Kidney (tissue), 14 donors: ENCODE data around the gene IFNB1. TPM values are rescaled to one million over a fixed set of nuclear protein-coding genes. Genes with fewer than 3 reads are reported as not detected.

ENCODE experiments used
- DNase-seq, 5 donors: peaks; one replicate each; pipeline ENCODE4 v3.0.0-alpha.2; 2013 to 2020
- FAIRE-seq: peaks from 2 replicates; lab custom pipeline; 2012; peaks lifted over from hg19 to GRCh38; lab: Jason Lieb, UNC
- H3K27ac ChIP-seq, 2 donors: one replicate each; pipeline ENCODE4 v1.7.0; 2013; ENCODE audit warnings: low read depth in 2 of 2, low read length in 2 of 2, inconsistent platforms in 1 of 2
- H3K27me3 ChIP-seq: one replicate; pipeline ENCODE4 v1.7.1; 2013; ENCODE audit warnings: low read length, inconsistent platforms; ENCODE audit not compliant: control insufficient read depth, insufficient read depth
- H3K36me3 ChIP-seq, 3 donors: one replicate each; pipeline versions ENCODE4 v1.7.0 to v1.7.1; 2013; ENCODE audit warnings: low read length in 3 of 3, control low read depth in 1 of 3, inconsistent platforms in 1 of 3; ENCODE audit not compliant: insufficient read depth in 3 of 3, control insufficient read depth in 2 of 3
- H3K4me1 ChIP-seq, 3 donors: one replicate each; pipeline versions ENCODE4 v1.7.0 to v1.7.1; 2013; ENCODE audit warnings: low read length in 3 of 3, inconsistent platforms in 1 of 3, low read depth in 1 of 3; ENCODE audit not compliant: control insufficient read depth in 2 of 3, insufficient read depth in 2 of 3
- H3K4me3 ChIP-seq, 3 donors: one replicate each; pipeline versions ENCODE4 v1.7.0 to v1.8.1; 2013; ENCODE audit warnings: low read length in 3 of 3, control low read depth in 1 of 3, inconsistent platforms in 1 of 3
- H3K9ac ChIP-seq, 3 donors: one replicate each; pipeline versions ENCODE4 v1.7.0 to v1.7.1; 2013; ENCODE audit warnings: low read length in 3 of 3, control low read depth in 1 of 3, inconsistent platforms in 1 of 3
- H3K9me3 ChIP-seq, 3 donors: one replicate each; pipeline versions ENCODE4 v1.7.0 to v1.7.1; 2013; ENCODE audit warnings: low read length in 3 of 3, control low read depth in 1 of 3, inconsistent platforms in 1 of 3; ENCODE audit not compliant: control insufficient read depth in 2 of 3, insufficient read depth in 1 of 3
- intact Hi-C: fragments of 100-400 bp; cut with DNase I; formaldehyde crosslinking; loops from one replicate; pipeline ENCODE4 v1.11.1; 2022
- polyA plus RNA-seq: library from polyadenylated mRNA; stranded (reverse); fragments of 350-450 nt; fragmentation: Illumina TruSeq; extraction: RNeasy Lipid Tissue Mini Kit (QIAGEN cat#74804); gene quantifications from one replicate; pipeline ENCODE4 v1.2.3, GENCODE V29; 2014; ENCODE audit warnings: low read depth, low replicate concordance; ENCODE audit not compliant: insufficient read depth
- total RNA-seq: library from RNA; stranded (reverse); fragmentation: NEBNext Ultra II Directional; extraction: Animal tissue kit (Norgen Biotek cat#: 25700); gene quantifications from one replicate; pipeline ENCODE4 v1.2.1, GENCODE V29; 2021
- TF ChIP-seq, protein P1 (sequence below): IDR thresholded peaks from 3 replicates; pipeline ENCODE4 v1.5.1; 2012; ENCODE audit warnings: mild to moderate bottlenecking, moderate library complexity, borderline replicate concordance; ENCODE audit not compliant: insufficient read depth; ENCODE audit errors: extremely low read depth
- donor health status: control.
- donor health status: control.
- donor health status: control.
- donor health status: control.
- donor health status: control.
- donor health status: DM: yes; HTN: yes; CAD: no.
- donor health status: Normal renal cell carcinoma (clear cell type).

Gene IFNB1
- total and polyA plus RNA-seq, 2 donors from 2014 or later: not detected

DNA sequence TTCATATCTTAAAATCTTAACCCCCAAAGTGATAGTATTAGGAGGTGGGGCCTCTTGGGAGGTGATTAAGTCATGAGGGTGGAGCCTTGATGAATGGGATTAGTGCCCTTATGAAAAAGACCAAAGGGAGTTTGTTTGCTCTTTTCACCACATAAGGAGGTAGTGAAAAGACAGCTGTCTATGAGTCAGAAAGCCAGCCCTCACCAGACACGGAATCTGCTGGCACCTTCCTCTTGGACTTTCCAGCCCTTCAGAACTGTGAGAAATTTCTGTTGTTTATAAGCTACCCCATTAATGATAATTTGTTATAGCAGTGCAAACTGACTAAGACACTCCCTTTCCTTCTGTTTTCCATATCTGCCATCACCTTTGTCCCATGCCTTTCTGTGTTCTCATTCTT is 20.8 kb downstream of the IFNB1 start:
- H3K27me3 ChIP-seq: no peaks in the 10 kb centered on the region
- FAIRE-seq: no peak
- H3K27ac ChIP-seq: no peak overlapping the region
- H3K9ac ChIP-seq: no peak overlapping the region
- no peaks in the 10 kb centered on the region for H3K36me3 ChIP-seq
- TF ChIP-seq, protein P1, sequence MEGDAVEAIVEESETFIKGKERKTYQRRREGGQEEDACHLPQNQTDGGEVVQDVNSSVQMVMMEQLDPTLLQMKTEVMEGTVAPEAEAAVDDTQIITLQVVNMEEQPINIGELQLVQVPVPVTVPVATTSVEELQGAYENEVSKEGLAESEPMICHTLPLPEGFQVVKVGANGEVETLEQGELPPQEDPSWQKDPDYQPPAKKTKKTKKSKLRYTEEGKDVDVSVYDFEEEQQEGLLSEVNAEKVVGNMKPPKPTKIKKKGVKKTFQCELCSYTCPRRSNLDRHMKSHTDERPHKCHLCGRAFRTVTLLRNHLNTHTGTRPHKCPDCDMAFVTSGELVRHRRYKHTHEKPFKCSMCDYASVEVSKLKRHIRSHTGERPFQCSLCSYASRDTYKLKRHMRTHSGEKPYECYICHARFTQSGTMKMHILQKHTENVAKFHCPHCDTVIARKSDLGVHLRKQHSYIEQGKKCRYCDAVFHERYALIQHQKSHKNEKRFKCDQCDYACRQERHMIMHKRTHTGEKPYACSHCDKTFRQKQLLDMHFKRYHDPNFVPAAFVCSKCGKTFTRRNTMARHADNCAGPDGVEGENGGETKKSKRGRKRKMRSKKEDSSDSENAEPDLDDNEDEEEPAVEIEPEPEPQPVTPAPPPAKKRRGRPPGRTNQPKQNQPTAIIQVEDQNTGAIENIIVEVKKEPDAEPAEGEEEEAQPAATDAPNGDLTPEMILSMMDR: no peak
- H3K9me3 ChIP-seq: peaks cover 0 to 2% (median 0%) of the 10 kb centered on the region in 3 donors
- DNase-seq: no peak
- H3K4me1 ChIP-seq: no peaks in the 10 kb centered on the region
- no peak overlapping the region for H3K4me3 ChIP-seq
- intact Hi-C loops: no loop called here

DNA sequence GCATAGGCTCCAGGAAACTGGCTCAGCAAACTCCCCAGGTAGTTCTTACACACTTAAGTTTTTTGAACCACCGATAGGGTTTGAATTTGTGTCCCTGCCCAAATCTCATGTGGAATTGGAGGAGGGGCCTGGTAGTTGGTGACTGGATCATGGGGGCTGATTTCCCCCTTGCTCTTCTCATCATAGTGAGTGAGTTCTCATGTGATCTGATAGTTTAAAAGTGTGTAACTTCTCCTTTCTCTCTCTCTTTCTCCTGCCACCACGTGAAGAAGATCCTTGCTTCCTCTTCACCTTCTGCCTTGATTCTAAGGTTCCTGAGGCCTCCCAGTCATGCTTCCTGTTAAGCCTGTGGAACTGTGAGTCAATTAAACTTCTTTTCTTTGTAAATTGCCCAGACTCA is 23.9 kb downstream of the IFNB1 start:
- Histone ChIP-seq H3K27me3 (no peaks in the 10 kb centered on the region), H3K4me1 (no peaks in the 10 kb centered on the region), H3K27ac (no peak overlapping the region), H3K9me3 (peaks cover 0 to 2% (median 0%) of the 10 kb centered on the region in 3 donors), H3K4me3 (no peak overlapping the region), H3K36me3 (no peaks in the 10 kb centered on the region), H3K9ac (no peak overlapping the region)
- TF ChIP-seq, protein P1: no peak
- intact Hi-C loops: no loop called here
- FAIRE-seq: no peak
- no peak for DNase-seq

DNA sequence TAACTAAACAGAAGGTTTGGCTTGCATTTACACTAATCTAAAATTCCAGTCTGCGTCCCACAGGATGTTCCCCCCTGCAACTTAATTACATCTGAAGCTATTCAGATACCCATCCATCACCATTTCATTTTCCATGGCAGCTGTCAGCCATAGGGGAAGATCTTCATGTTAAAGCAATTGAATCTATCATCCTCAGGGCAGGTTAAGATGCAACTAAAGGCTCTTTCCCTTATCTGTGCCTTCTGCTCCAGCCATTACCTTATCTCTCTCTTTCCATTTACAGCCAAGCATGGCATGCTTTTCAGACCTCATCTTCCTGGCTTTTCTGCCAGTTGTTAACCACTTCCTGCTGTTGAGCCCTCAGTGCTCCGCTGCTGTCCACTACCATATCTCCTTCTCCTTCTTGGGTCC is 30.5 kb downstream of the IFNB1 start:
- Histone ChIP-seq H3K9ac (no peak overlapping the region), H3K36me3 (no peaks in the 10 kb centered on the region), H3K27ac (no peak overlapping the region), H3K4me3 (no peak overlapping the region), H3K4me1 (no peaks in the 10 kb centered on the region), H3K27me3 (no peaks in the 10 kb centered on the region), H3K9me3 (no peaks in the 10 kb centered on the region)
- intact Hi-C loops: no loop called here
- DNase-seq (no peak), FAIRE-seq (no peak)
- TF ChIP-seq, protein P1: no peak

DNA sequence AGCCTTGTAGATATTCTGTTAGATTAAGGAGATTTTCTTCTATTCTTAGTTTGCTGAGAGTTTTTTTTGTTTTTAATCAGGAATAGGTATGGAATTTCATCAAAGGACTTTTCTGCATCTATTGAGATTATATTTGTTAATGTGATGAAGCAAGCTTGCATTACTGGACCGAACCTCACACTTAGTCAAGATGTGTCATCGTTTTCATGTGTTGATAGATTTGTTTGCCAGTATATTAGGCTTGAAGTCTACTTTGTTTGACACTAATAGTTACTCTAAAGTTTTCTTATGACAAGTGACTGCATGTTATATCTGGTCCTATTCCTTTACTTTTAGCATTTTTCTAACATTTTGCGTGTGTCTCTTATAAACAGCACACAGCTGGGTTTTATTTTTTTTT is 33.9 kb downstream of the IFNB1 start:
- no peak overlapping the region for H3K4me3 ChIP-seq
- H3K9ac ChIP-seq: no peak overlapping the region
- DNase-seq: no peak
- no peaks in the 10 kb centered on the region for H3K27me3 ChIP-seq
- TF ChIP-seq, protein P1: no peak
- no peaks in the 10 kb centered on the region for H3K9me3 ChIP-seq
- FAIRE-seq: no peak
- no peak overlapping the region for H3K27ac ChIP-seq
- intact Hi-C loops: no loop called here
- H3K4me1 ChIP-seq: no peaks in the 10 kb centered on the region
- no peaks in the 10 kb centered on the region for H3K36me3 ChIP-seq
